ENCODE measurements around the gene BNC1. TPM values are rescaled to one million over a fixed set of nuclear protein-coding genes. Genes with fewer than 3 reads are reported as not detected.
"Not testable (repeated sequence)": the region's sequence is repeated elsewhere in the genome, so short reads cannot be mapped to it uniquely, and the experiment has no call there.

The BNC1 gene
- total RNA-seq, 1 donor, result 6.9 TPM

DNA sequence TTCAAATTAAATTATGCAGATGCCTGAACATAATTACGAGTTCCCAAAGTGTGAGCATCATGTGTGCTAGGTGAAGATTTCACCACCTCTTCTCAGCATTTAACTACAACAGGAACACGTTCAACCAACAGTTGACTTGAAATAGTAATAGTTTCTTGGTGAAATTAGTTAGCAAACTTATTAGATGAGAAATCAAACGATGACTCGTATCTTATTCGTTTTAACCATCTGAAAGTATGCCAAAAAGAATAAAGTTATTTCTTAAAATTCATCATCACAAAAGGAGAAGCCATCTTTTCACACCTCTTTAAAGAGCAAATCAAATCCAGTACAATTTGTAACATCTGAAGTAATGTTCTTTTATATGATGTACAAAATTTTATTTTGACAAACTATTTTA is 2.3 kb downstream of the BNC1 start:
- no peak for DNase-seq (ENCODE audit: low read depth)
- TF ChIP-seq, protein P1, sequence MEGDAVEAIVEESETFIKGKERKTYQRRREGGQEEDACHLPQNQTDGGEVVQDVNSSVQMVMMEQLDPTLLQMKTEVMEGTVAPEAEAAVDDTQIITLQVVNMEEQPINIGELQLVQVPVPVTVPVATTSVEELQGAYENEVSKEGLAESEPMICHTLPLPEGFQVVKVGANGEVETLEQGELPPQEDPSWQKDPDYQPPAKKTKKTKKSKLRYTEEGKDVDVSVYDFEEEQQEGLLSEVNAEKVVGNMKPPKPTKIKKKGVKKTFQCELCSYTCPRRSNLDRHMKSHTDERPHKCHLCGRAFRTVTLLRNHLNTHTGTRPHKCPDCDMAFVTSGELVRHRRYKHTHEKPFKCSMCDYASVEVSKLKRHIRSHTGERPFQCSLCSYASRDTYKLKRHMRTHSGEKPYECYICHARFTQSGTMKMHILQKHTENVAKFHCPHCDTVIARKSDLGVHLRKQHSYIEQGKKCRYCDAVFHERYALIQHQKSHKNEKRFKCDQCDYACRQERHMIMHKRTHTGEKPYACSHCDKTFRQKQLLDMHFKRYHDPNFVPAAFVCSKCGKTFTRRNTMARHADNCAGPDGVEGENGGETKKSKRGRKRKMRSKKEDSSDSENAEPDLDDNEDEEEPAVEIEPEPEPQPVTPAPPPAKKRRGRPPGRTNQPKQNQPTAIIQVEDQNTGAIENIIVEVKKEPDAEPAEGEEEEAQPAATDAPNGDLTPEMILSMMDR (IDR thresholded peaks at IDR 0.05; ENCODE audit: insufficient read depth, low read depth, low read length), result no peak
- peak overlapping the region; percentile 84 for H3K4me3 ChIP-seq (ENCODE audit: low read depth, low read length)

DNA sequence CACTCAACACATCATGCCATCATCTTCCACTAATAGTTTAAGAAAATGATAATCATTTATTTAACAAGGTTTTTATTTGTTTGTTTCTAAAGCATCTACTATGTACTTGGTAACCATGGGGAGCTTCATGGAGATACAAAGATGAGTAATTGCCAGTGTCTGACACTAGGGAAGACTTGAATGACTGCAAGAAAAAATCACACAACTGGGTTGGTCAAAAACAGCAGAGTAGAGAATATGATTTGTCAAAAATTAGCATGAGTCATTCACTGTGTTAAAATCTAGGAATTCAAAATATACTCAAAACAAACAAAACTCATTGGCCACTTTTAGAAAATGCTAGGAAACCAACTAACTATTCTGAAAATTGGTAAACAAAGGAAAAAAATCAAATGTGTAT is 6.3 kb downstream of the BNC1 start:
- no peak overlapping the region for H3K4me3 ChIP-seq (ENCODE audit: low read depth, low read length)
- DNase-seq (ENCODE audit: low read depth), result peak; percentile 56
- TF ChIP-seq, protein P1 (IDR thresholded peaks at IDR 0.05; ENCODE audit: insufficient read depth, low read depth, low read length), result no peak

DNA sequence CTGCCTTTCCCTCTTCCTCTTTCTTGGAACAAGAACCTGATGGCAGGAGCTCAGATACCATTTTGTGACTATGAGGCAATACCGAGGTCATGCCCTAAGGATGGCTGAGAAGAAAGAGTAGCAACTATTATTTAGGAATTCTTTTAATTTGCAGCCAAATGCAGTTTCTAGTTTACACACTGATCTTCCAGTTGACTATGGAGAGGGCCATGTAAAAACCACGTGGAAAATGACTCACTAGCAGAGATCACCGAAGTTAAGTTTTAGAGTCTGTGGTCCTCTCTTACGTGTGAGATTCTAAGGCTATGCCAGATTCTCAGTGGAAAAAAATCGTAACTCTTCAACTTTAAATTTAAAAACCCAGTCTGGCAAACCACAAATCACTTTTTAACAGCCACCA is 7.8 kb downstream of the BNC1 start:
- peak; percentile 24 for DNase-seq (ENCODE audit: low read depth)
- TF ChIP-seq, protein P1 (IDR thresholded peaks at IDR 0.05; ENCODE audit: insufficient read depth, low read depth, low read length), result no peak
- H3K4me3 ChIP-seq (ENCODE audit: low read depth, low read length), result no peak overlapping the region

DNA sequence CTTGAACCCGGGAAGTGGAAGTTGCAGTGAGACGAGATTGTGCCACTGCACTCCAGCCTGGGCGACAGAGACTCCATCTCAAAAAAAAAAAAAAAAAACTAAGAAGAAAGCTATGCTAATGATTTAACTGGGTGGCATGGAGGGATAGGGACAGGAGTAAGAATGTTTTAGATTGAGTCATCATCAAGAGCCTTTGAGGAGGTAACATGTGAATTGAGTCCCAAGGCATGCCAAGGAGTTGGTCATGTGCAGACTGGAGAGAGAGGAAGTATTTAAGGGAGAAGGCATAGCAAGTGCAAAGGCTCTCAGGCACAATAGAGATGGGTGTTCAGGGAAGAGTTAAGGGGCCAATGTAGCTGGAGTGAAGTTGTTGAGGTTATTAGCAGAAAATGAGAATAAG is 9.1 kb downstream of the BNC1 start:
- TF ChIP-seq, protein P1 (IDR thresholded peaks at IDR 0.05; ENCODE audit: insufficient read depth, low read depth, low read length), result no peak
- DNase-seq (ENCODE audit: low read depth), result no peak
- H3K4me3 ChIP-seq (ENCODE audit: low read depth, low read length), result no peak overlapping the region

DNA sequence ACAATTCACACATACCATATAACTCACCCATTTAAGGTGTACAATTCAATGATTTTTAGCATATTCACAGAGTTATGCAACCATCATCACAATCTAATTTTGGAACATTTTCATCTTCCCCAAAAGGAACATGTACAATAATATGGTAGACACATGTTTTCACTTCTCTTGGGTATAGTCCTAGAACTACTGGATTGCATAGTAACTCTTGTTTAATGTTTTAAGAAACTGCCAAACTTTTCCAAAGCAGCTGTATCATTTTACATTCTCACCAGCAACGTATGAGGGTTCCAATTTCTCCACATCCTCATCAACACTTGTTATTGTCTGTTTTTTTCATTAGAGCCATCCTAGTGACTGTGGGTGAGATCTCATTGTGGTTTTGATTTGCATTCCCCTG is 14.3 kb downstream of the BNC1 start:
- no peak for DNase-seq (ENCODE audit: low read depth)
- TF ChIP-seq, protein P1 (IDR thresholded peaks at IDR 0.05; ENCODE audit: insufficient read depth, low read depth, low read length), result no peak

DNA sequence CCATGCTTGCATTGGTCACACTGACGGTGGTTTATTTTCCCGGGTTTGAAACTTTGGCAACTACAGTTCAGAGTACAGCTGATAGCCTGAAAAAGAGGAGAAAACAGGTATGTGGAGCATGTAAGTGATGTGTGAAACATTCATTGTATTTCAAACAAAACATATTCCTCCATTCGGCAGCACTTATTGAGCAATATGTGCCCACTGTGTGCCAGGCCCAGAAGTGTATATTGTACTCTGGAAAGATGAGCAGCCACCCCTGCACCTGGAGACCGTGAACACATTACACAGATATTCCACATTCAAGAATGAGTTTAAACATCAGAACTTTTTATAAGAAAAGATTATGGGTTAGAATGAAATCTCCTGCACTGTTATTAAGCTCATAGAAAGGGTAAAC is 16.3 kb downstream of the BNC1 start:
- H3K4me3 ChIP-seq (ENCODE audit: low read depth, low read length), result no peak overlapping the region
- no peak for DNase-seq (ENCODE audit: low read depth)
- TF ChIP-seq, protein P1 (IDR thresholded peaks at IDR 0.05; ENCODE audit: insufficient read depth, low read depth, low read length), result no peak

More for the DNA sequence above, 14.3 kb downstream of the BNC1 start:
- no peak overlapping the region for H3K4me3 ChIP-seq (ENCODE audit: low read depth, low read length)

DNA sequence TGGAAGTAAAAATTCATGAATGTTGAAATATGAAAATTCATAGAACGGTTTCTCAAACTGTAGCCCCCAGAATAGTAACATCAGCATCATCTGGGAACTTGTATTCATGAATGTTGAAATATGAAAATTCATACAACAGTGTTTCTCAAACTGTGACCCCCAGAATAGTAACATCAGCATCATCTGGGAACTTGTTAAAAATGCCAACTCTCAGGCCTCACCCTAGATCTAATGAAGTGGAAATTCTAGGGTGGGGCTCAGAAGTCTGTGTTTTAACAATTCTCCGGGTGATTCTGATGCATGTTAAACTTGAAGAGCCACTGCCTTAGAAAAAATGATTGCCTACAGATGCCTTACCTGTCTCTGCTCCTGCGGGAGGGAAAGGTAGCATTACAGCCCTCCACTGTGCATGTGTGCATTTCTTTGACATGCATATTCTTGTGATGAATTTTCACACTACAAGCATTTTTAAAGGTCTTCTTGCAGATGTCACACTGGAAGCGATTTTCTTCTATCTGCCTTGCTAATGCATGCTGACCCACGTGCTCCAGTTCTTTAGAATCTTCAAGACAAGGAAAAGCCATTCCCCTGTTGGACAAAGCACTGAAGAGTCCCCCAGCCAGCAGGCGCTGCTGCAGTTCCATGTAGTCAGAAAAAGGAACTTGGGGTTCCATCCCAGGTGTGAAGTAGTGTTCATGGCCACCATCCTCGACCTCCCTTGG is 21.7 kb downstream of the BNC1 start:
- H3K4me3 ChIP-seq (ENCODE audit: low read depth, low read length), result no peak overlapping the region
- TF ChIP-seq, protein P1 (IDR thresholded peaks at IDR 0.05; ENCODE audit: insufficient read depth, low read depth, low read length), result no peak

DNA sequence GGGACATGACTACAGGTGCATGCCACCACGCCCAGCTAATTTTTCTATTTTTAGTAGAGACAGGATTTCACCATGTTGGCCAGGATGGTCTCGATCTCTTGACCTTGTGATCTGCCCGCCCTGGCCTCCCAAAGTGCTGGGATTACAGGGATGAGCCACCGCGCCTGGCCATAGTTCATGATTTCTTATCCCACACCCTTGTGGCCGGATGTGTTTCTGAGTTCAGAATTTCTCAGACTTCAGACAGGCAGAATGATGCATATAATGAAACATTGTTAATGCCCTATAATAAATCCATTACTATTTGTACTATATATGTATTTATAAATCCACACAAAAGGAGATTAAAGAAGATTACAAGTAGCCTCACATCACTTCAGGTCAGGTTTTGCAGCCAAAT is 22.3 kb downstream of the BNC1 start:
- not testable (repeated sequence) for H3K4me3 ChIP-seq (ENCODE audit: low read depth, low read length); DNase-seq (ENCODE audit: low read depth)

More for the DNA sequence above, 21.7 kb downstream of the BNC1 start:
- DNase-seq (ENCODE audit: low read depth), result no peak

All from fibroblast of villous mesenchyme (primary cell).